Testis (tissue), 3 donors: Measurements from ENCODE around the gene ERCC8. TPM values are rescaled to one million over a fixed set of nuclear protein-coding genes. Genes with fewer than 3 reads are reported as not detected.

Experiments used
- DNase-seq: peaks from one replicate; pipeline ENCODE4 v3.0.0-alpha.2; 2019
- H3K27ac ChIP-seq, 2 donors: fragments of 200-600 bp; sonication (generic); one replicate each; pipeline ENCODE4 v1.5.1; 2019
- H3K27me3 ChIP-seq: fragments of 200-600 bp; sonication (generic); one replicate; pipeline ENCODE4 v1.5.1; 2019
- H3K36me3 ChIP-seq: fragments of 200-600 bp; sonication (generic); one replicate; pipeline ENCODE4 v1.5.1; 2017; ENCODE audit warnings: low read depth; ENCODE audit errors: missing control alignments
- H3K4me1 ChIP-seq: fragments of 200-600 bp; sonication (generic); one replicate; pipeline ENCODE4 v1.5.1; 2019
- H3K4me3 ChIP-seq, 2 donors: fragments of 200-600 bp; sonication (generic); one replicate each; pipeline ENCODE4 v1.5.1; 2017 to 2019
- H3K9me3 ChIP-seq: fragments of 200-600 bp; sonication (generic); one replicate; pipeline ENCODE4 v1.5.1; 2017
- CTCF ChIP-seq, 3 experiments: fragments of 450-650 bp in 2 of 3; fragments of 200-600 bp in 1 of 3; sonication (generic) in 1 of 3; IDR thresholded peaks; one replicate each; pipeline ENCODE4 v1.5.1; 2016 to 2019; ENCODE audit warnings: antibody characterized with exemption in 3 of 3, mild to moderate bottlenecking in 2 of 3, moderate library complexity in 1 of 3
- POLR2A ChIP-seq: fragments of 450-650 bp; IDR thresholded peaks from one replicate; pipeline ENCODE4 v1.6.1; 2017; ENCODE audit warnings: antibody characterized with exemption, mild to moderate bottlenecking, moderate library complexity
- WGBS, 2 donors: methylation state at CpG; one replicate each; pipeline ENCODE4 v1.1.5; 2018; 5-methylcytosine and 5-hydroxymethylcytosine counted together
- intact Hi-C: fragments of 100-400 bp; cut with DNase I; formaldehyde crosslinking; loops from one replicate; pipeline ENCODE4 v1.15.1; 2023; ENCODE audit warnings: low total_unique reads
- polyA plus RNA-seq: library from polyadenylated mRNA; stranded (reverse); fragments of 350-450 nt; fragmentation: Illumina TruSeq; extraction: RNeasy Lipid Tissue Mini Kit (QIAGEN cat#74804); gene quantifications from one replicate; pipeline ENCODE4 v1.2.3, GENCODE V29; 2014; ENCODE audit warnings: low read depth, low replicate concordance; ENCODE audit not compliant: insufficient read depth
- total RNA-seq, 2 donors: library from RNA; depleted of rRNA; stranded (reverse); fragments of >200 nt; gene quantifications; one replicate each; pipeline ENCODE4 v1.2.3, GENCODE V29; 2016

ERCC8 gene
- total and polyA plus RNA-seq, 3 donors from 2014 or later, result 16.0 to 18.5 (median 16.4) TPM

GRCh38 chr5:60856066-60856465, 88.8 kb downstream of the ERCC8 start:
- 94 to 100% methylated on average over 1 of the region's 1 CpG for WGBS, 2 donors
- no peaks in the 10 kb centered on the region for H3K9me3 ChIP-seq
- TF ChIP-seq POLR2A, result no peak
- TF ChIP-seq CTCF (IDR thresholded peaks at IDR 0.05), result no peak
- no peak for DNase-seq
- no peaks in the 10 kb centered on the region for H3K27me3 ChIP-seq
- intact Hi-C loops, result no loop called here
- H3K36me3 ChIP-seq, result no peaks in the 10 kb centered on the region
- H3K4me3 ChIP-seq, result no peak overlapping the region
- no peak overlapping the region for H3K27ac ChIP-seq
- H3K4me1 ChIP-seq, result peaks cover 4% of the 10 kb centered on the region

- Histone ChIP-seq H3K4me3 (no peak overlapping the region), H3K36me3 (no peaks in the 10 kb centered on the region), H3K9me3 (no peaks in the 10 kb centered on the region), H3K4me1 (peaks cover 4% of the 10 kb centered on the region), H3K27ac (no peak overlapping the region), H3K27me3 (no peaks in the 10 kb centered on the region)
- no peak for DNase-seq
- TF ChIP-seq CTCF (IDR thresholded peaks at IDR 0.05), result no peak
- intact Hi-C loops, result no loop called here
- WGBS, 2 donors, result 18 to 48% methylated on average over 3 of the region's 3 CpGs
These were observed 91.9 kb downstream of the ERCC8 start for GRCh38 chr5:60852940-60853339.

DNA sequence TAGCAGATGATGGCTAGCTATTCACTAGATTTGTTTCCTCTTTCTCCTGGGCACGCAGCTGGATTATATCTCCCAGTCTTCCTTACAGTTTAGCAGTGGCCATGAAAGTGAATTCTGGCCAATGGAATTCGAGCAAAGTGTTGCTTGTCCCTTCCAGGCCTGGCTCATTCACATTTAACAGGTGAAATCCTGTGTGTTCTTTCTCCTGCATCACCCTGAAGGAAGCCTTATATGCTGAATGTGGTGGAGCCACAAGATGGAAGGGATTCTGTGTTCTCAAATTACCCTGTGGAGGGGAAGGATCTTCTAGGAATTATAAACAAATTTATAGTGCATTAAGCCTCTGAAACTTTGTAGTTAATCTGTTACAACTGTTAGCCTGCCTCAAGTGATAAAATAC, 92.6 kb downstream of the ERCC8 start:
- H3K4me3 ChIP-seq, result no peak overlapping the region
- 49 to 57% methylated on average over 2 of the region's 2 CpGs for WGBS, 2 donors
- H3K27ac ChIP-seq, result no peak overlapping the region
- DNase-seq, result no peak
- TF ChIP-seq POLR2A (no peak), CTCF (IDR thresholded peaks at IDR 0.05) (no peak)
- intact Hi-C loops, result no loop called here
- H3K36me3 ChIP-seq, result no peaks in the 10 kb centered on the region
- H3K9me3 ChIP-seq, result no peaks in the 10 kb centered on the region
- H3K4me1 ChIP-seq, result peaks cover 4% of the 10 kb centered on the region
- no peaks in the 10 kb centered on the region for H3K27me3 ChIP-seq

GRCh38 chr5:60851626-60852025, 93.2 kb downstream of the ERCC8 start:
- Histone ChIP-seq H3K36me3 (no peaks in the 10 kb centered on the region), H3K27ac (no peak overlapping the region), H3K4me3 (no peak overlapping the region), H3K27me3 (no peaks in the 10 kb centered on the region), H3K4me1 (peaks cover 4% of the 10 kb centered on the region), H3K9me3 (no peaks in the 10 kb centered on the region)
- intact Hi-C loops, result no loop called here
- TF ChIP-seq POLR2A, result no peak
- no peak for TF ChIP-seq CTCF (IDR thresholded peaks at IDR 0.05)
- DNase-seq, result no peak

- TF ChIP-seq CTCF (IDR thresholded peaks at IDR 0.05) (no peak), POLR2A (no peak)
These were observed 98.6 kb downstream of the ERCC8 start for GRCh38 chr5:60846298-60846697.

More at GRCh38 chr5:60846298-60846697, 98.6 kb downstream of the ERCC8 start:
- WGBS, 2 donors, result 92 to 100% methylated on average over 1 of the region's 1 CpG
- Histone ChIP-seq H3K27ac (no peak overlapping the region), H3K4me3 (no peak overlapping the region), H3K4me1 (no peaks in the 10 kb centered on the region), H3K9me3 (no peaks in the 10 kb centered on the region), H3K36me3 (no peaks in the 10 kb centered on the region), H3K27me3 (no peaks in the 10 kb centered on the region)
- intact Hi-C loops, result no loop called here
- no peak for DNase-seq
